Fibroblast of lung (primary cell): Measurements from ENCODE around the gene PLEKHG4B.

Experiments
- EZH2 ChIP-seq: IDR thresholded peaks from 2 replicates; pipeline ENCODE4 v1.5.1; 2012; ENCODE audit warnings: low read length, control low read depth, mild to moderate bottlenecking; ENCODE audit errors: missing control alignments
- TF ChIP-seq, protein P1 (sequence below), 2 donors: IDR thresholded peaks in 1 of 2; conservative IDR thresholded peaks in 1 of 2; 1 replicate in 1 of 2; 2 replicates in 1 of 2; pipeline ENCODE4 v1.5.1; 2011 to 2012; ENCODE audit warnings: low read length in 2 of 2, control low read depth in 1 of 2, inconsistent platforms in 1 of 2, low read depth in 1 of 2, mild to moderate bottlenecking in 1 of 2

DNA sequence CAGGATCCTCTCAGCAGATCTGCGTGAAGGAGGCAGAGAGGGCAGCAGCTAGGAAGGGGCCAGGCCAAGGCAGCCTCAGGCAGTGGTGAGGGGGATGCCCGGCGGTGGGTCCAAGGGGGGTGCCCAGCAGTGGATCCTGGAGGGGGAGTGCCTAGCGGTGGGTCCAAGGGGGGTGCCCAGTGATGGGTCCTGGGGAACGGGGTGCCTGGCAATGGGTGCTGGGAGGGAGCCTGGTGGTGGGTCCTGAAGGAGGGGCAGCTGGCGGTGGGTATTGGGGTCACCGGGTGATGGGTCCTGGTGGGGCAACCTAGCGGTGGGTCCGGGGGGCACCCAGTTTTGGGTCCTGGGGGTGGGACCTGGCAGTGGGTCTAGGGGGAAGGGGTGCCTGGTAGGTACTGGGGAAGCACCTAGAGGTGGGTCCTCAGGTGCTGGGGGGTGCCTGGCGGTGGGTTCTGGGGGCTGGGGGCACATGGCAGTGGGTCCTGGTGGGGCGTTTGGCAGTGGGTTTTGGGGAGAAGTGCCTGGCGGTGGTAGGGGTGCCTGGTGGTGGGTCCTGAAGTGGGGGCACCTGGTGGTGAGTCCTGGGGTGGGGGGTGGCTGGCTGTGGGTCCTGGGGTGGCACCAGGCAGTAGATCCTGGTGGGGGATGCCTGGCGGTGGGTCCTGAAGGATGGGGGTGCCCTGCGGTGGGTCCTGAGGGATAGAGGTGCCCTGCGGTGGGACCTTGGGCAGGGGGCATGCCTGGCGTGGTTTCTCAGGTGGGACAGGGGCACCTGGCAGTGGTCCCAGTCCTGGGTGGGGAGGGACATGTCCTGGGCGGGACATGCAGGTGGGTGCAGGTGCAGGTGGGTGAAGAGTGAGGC is 101.2 kb downstream of the PLEKHG4B start:
- TF ChIP-seq, protein P1, sequence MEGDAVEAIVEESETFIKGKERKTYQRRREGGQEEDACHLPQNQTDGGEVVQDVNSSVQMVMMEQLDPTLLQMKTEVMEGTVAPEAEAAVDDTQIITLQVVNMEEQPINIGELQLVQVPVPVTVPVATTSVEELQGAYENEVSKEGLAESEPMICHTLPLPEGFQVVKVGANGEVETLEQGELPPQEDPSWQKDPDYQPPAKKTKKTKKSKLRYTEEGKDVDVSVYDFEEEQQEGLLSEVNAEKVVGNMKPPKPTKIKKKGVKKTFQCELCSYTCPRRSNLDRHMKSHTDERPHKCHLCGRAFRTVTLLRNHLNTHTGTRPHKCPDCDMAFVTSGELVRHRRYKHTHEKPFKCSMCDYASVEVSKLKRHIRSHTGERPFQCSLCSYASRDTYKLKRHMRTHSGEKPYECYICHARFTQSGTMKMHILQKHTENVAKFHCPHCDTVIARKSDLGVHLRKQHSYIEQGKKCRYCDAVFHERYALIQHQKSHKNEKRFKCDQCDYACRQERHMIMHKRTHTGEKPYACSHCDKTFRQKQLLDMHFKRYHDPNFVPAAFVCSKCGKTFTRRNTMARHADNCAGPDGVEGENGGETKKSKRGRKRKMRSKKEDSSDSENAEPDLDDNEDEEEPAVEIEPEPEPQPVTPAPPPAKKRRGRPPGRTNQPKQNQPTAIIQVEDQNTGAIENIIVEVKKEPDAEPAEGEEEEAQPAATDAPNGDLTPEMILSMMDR (conservative IDR thresholded peaks at IDR 0.05 in 1 of 2, IDR thresholded peaks at IDR 0.05 in 1 of 2; ENCODE audit: low read depth in 1 of 2, low read length in 2 of 2): no peak
- no peak for TF ChIP-seq EZH2
